ENCODE data around the gene RNGTT.

- TF ChIP-seq REST (IDR thresholded peaks at IDR 0.05; ENCODE audit: low read depth) = no peak
- TF ChIP-seq EGR1 (IDR thresholded peaks at IDR 0.05) = no peak
- no peak for TF ChIP-seq TCF12 (IDR thresholded peaks at IDR 0.05; ENCODE audit: low read depth)
- no peak for TF ChIP-seq EP300 (IDR thresholded peaks at IDR 0.05; ENCODE audit: borderline replicate concordance)
- TF ChIP-seq TAF1 (IDR thresholded peaks at IDR 0.05; ENCODE audit: low read depth) = no peak
- TF ChIP-seq USF1 (IDR thresholded peaks at IDR 0.05) = no peak
- no peak for TF ChIP-seq NFIC (IDR thresholded peaks at IDR 0.05)
Observed at GRCh38 chr6:88741071-88741470, 222.3 kb downstream of the RNGTT start.

Measured in Ishikawa (cell line).